ENCODE results near the gene PLIN4. TPM values are rescaled to one million over a fixed set of nuclear protein-coding genes. Genes with fewer than 3 reads are reported as not detected.
A peak's percentile ranks its signal among the peaks of the same experiment; 100 is the strongest.

PLIN4 gene
- total RNA-seq, 1 experiment from 2014 or later, result not detected

- Histone ChIP-seq H3K9ac (ENCODE audit: low read length) (no peak overlapping the region), H2AFZ (ENCODE audit: low read length) (no peak overlapping the region), H3K27ac (ENCODE audit: low read length) (no peak overlapping the region)
These were observed 34.2 kb upstream of the PLIN4 start for GRCh38 chr19:4552525-4552819.

GRCh38 chr19:4550479-4551050, 32.3 kb upstream of the PLIN4 start:
- Histone ChIP-seq H3K4me2 (ENCODE audit: low read depth, low read length, poor library complexity, severe bottlenecking) (no peak overlapping the region), H3K36me3 (ENCODE audit: insufficient read depth, low read length) (no peaks in the 10 kb centered on the region), H4K20me1 (ENCODE audit: insufficient read depth, low read depth, low read length) (no peaks in the 10 kb centered on the region), H2AFZ (ENCODE audit: low read length) (no peak overlapping the region), H3K9me3 (ENCODE audit: low read length) (no peaks in the 10 kb centered on the region), H3K27ac (ENCODE audit: low read length) (no peak overlapping the region), H3K4me3 (ENCODE audit: low read length) (no peak overlapping the region), H3K9ac (ENCODE audit: low read length) (no peak overlapping the region), H3K4me1 (ENCODE audit: low read length) (no peaks in the 10 kb centered on the region), H3K27me3 (ENCODE audit: low read length) (no peaks in the 10 kb centered on the region), H3K79me2 (ENCODE audit: low read length) (no peaks in the 10 kb centered on the region), H3K9me2 (replicated peaks; ENCODE audit: insufficient read depth, low read length) (no peaks in the 10 kb centered on the region)
- DNase-seq, result no peak

More at GRCh38 chr19:4552525-4552819, 34.2 kb upstream of the PLIN4 start:
- Histone ChIP-seq H4K20me1 (ENCODE audit: insufficient read depth, low read depth, low read length) (no peaks in the 10 kb centered on the region), H3K27me3 (ENCODE audit: low read length) (no peaks in the 10 kb centered on the region), H3K36me3 (ENCODE audit: insufficient read depth, low read length) (no peaks in the 10 kb centered on the region), H3K79me2 (ENCODE audit: low read length) (no peaks in the 10 kb centered on the region), H3K4me2 (ENCODE audit: low read depth, low read length, poor library complexity, severe bottlenecking) (no peak overlapping the region), H3K4me1 (ENCODE audit: low read length) (no peaks in the 10 kb centered on the region), H3K4me3 (ENCODE audit: low read length) (no peak overlapping the region), H3K9me3 (ENCODE audit: low read length) (no peaks in the 10 kb centered on the region), H3K9me2 (replicated peaks; ENCODE audit: insufficient read depth, low read length) (no peaks in the 10 kb centered on the region)
- DNase-seq, result no peak

- no peaks in the 10 kb centered on the region for H3K79me2 ChIP-seq (ENCODE audit: low read length)
- no peak overlapping the region for H3K27ac ChIP-seq (ENCODE audit: low read length)
- no peak for DNase-seq
- H3K4me1 ChIP-seq (ENCODE audit: low read length), result no peaks in the 10 kb centered on the region
- H3K9me2 ChIP-seq (replicated peaks; ENCODE audit: insufficient read depth, low read length), result no peaks in the 10 kb centered on the region
- no peaks in the 10 kb centered on the region for H3K36me3 ChIP-seq (ENCODE audit: insufficient read depth, low read length)
- H3K9ac ChIP-seq (ENCODE audit: low read length), result no peak overlapping the region
- no peak overlapping the region for H3K4me2 ChIP-seq (ENCODE audit: low read depth, low read length, poor library complexity, severe bottlenecking)
- no peaks in the 10 kb centered on the region for H4K20me1 ChIP-seq (ENCODE audit: insufficient read depth, low read depth, low read length)
- H3K9me3 ChIP-seq (ENCODE audit: low read length), result no peaks in the 10 kb centered on the region
- H3K27me3 ChIP-seq (ENCODE audit: low read length), result no peaks in the 10 kb centered on the region
- H3K4me3 ChIP-seq (ENCODE audit: low read length), result no peak overlapping the region
- no peak overlapping the region for H2AFZ ChIP-seq (ENCODE audit: low read length)
These were observed 31.7 kb upstream of the PLIN4 start for GRCh38 chr19:4550018-4550417.

- H3K36me3 ChIP-seq (ENCODE audit: insufficient read depth, low read length), result no peaks in the 10 kb centered on the region
- no peak overlapping the region for H3K27ac ChIP-seq (ENCODE audit: low read length)
- no peak overlapping the region for H3K9ac ChIP-seq (ENCODE audit: low read length)
- H4K20me1 ChIP-seq (ENCODE audit: insufficient read depth, low read depth, low read length), result no peaks in the 10 kb centered on the region
- no peaks in the 10 kb centered on the region for H3K79me2 ChIP-seq (ENCODE audit: low read length)
- no peak for DNase-seq
- no peaks in the 10 kb centered on the region for H3K9me3 ChIP-seq (ENCODE audit: low read length)
- no peak overlapping the region for H2AFZ ChIP-seq (ENCODE audit: low read length)
- no peak overlapping the region for H3K4me3 ChIP-seq (ENCODE audit: low read length)
- H3K4me2 ChIP-seq (ENCODE audit: low read depth, low read length, poor library complexity, severe bottlenecking), result no peak overlapping the region
- H3K27me3 ChIP-seq (ENCODE audit: low read length), result no peaks in the 10 kb centered on the region
- no peaks in the 10 kb centered on the region for H3K4me1 ChIP-seq (ENCODE audit: low read length)
- no peaks in the 10 kb centered on the region for H3K9me2 ChIP-seq (replicated peaks; ENCODE audit: insufficient read depth, low read length)
These were observed 29.9 kb upstream of the PLIN4 start for GRCh38 chr19:4548238-4548584.

GRCh38 chr19:4547303-4548237, 29.3 kb upstream of the PLIN4 start:
- H3K79me2 ChIP-seq (ENCODE audit: low read length), result no peaks in the 10 kb centered on the region
- no peaks in the 10 kb centered on the region for H3K4me1 ChIP-seq (ENCODE audit: low read length)
- H3K27me3 ChIP-seq (ENCODE audit: low read length), result no peaks in the 10 kb centered on the region
- H3K9me3 ChIP-seq (ENCODE audit: low read length), result no peaks in the 10 kb centered on the region
- DNase-seq, result peak; percentile 68
- H3K9ac ChIP-seq (ENCODE audit: low read length), result no peak overlapping the region
- H2AFZ ChIP-seq (ENCODE audit: low read length), result no peak overlapping the region
- H3K36me3 ChIP-seq (ENCODE audit: insufficient read depth, low read length), result no peaks in the 10 kb centered on the region
- H3K4me3 ChIP-seq (ENCODE audit: low read length), result no peak overlapping the region
- no peaks in the 10 kb centered on the region for H3K9me2 ChIP-seq (replicated peaks; ENCODE audit: insufficient read depth, low read length)
- H4K20me1 ChIP-seq (ENCODE audit: insufficient read depth, low read depth, low read length), result no peaks in the 10 kb centered on the region
- H3K27ac ChIP-seq (ENCODE audit: low read length), result no peak overlapping the region
- no peak overlapping the region for H3K4me2 ChIP-seq (ENCODE audit: low read depth, low read length, poor library complexity, severe bottlenecking)

GRCh38 chr19:4543842-4544647, 25.8 kb upstream of the PLIN4 start:
- H4K20me1 ChIP-seq (ENCODE audit: insufficient read depth, low read depth, low read length), result no peaks in the 10 kb centered on the region
- H3K4me2 ChIP-seq (ENCODE audit: low read depth, low read length, poor library complexity, severe bottlenecking), result no peak overlapping the region
- H3K27me3 ChIP-seq (ENCODE audit: low read length), result 0 out of 2 replicates have a peak, but pooled peaks cover 3% of the 10 kb centered on the region
- no peak overlapping the region for H3K9ac ChIP-seq (ENCODE audit: low read length)
- no peaks in the 10 kb centered on the region for H3K9me2 ChIP-seq (replicated peaks; ENCODE audit: insufficient read depth, low read length)
- no peak overlapping the region for H3K4me3 ChIP-seq (ENCODE audit: low read length)
- no peak for DNase-seq
- H3K9me3 ChIP-seq (ENCODE audit: low read length), result no peaks in the 10 kb centered on the region
- no peaks in the 10 kb centered on the region for H3K79me2 ChIP-seq (ENCODE audit: low read length)
- no peaks in the 10 kb centered on the region for H3K36me3 ChIP-seq (ENCODE audit: insufficient read depth, low read length)
- no peaks in the 10 kb centered on the region for H3K4me1 ChIP-seq (ENCODE audit: low read length)
- no peak overlapping the region for H2AFZ ChIP-seq (ENCODE audit: low read length)
- H3K27ac ChIP-seq (ENCODE audit: low read length), result no peak overlapping the region

- Histone ChIP-seq H3K9ac (ENCODE audit: low read length) (no peak overlapping the region), H2AFZ (ENCODE audit: low read length) (no peak overlapping the region), H3K36me3 (ENCODE audit: insufficient read depth, low read length) (no peaks in the 10 kb centered on the region), H3K9me3 (ENCODE audit: low read length) (no peaks in the 10 kb centered on the region), H3K4me1 (ENCODE audit: low read length) (no peaks in the 10 kb centered on the region), H4K20me1 (ENCODE audit: insufficient read depth, low read depth, low read length) (no peaks in the 10 kb centered on the region), H3K4me3 (ENCODE audit: low read length) (no peak overlapping the region), H3K4me2 (ENCODE audit: low read depth, low read length, poor library complexity, severe bottlenecking) (no peak overlapping the region), H3K9me2 (replicated peaks; ENCODE audit: insufficient read depth, low read length) (no peaks in the 10 kb centered on the region), H3K27me3 (ENCODE audit: low read length) (0 out of 2 replicates have a peak, but pooled peaks cover 3% of the 10 kb centered on the region), H3K79me2 (ENCODE audit: low read length) (no peaks in the 10 kb centered on the region), H3K27ac (ENCODE audit: low read length) (no peak overlapping the region)
- no peak for DNase-seq
These were observed 24.9 kb upstream of the PLIN4 start for GRCh38 chr19:4542896-4543841.

Data from Karpas-422 (cell line).